Sigmoid colon (tissue), 4 donors: ENCODE data around the gene ESR2.

ENCODE experiments used
- EP300 ChIP-seq, 4 donors: sonication (generic); formaldehyde crosslinking; IDR thresholded peaks; one replicate each; pipeline ENCODE4 v1.6.1; 2017; ENCODE audit warnings: antibody characterized with exemption in 4 of 4
- POLR2A ChIP-seq, 2 donors: fragments of 450-650 bp; IDR thresholded peaks; one replicate each; pipeline ENCODE4 v1.6.1; 2016; ENCODE audit warnings: antibody characterized with exemption in 2 of 2, mild to moderate bottlenecking in 2 of 2, moderate library complexity in 2 of 2

- TF ChIP-seq EP300 (IDR thresholded peaks at IDR 0.05) (no peak), POLR2A (IDR thresholded peaks at IDR 0.05) (no peak)
Measured at GRCh38 chr14:64238049-64238448, 56.1 kb downstream of the ESR2 start.
